ENCODE data around the gene SEPSECS. TPM values are rescaled to one million over a fixed set of nuclear protein-coding genes. Genes with fewer than 3 reads are reported as not detected.

Gene SEPSECS
- total RNA-seq, 1 experiment from 2014 or later = 3.1 TPM

DNA sequence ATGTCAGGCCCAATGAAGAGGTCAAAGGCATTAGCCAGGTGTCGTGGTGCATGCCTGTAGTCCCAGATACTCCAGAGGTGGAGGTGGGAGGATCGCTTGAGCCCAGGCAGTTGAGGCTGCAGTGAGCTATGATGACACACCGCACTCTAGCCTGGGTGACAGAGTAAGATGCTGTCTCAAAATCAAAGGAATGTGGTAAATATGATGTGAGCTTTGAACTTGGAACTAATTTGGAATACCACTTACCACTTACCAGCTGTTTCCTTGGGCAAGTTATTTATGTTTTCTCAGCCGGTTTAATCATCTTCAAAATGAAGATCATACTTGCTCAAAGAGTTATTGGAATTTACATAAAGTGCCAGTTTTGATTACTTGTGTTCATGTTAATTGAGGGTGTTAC, 23.8 kb upstream of the SEPSECS start:
- ChIA-PET POLR2A (ENCODE audit: unreplicated experiment) (no interaction called here), CTCF (no interaction called here)
- BruUV-seq (replicated peaks) = no TSS peak
- H3K4me3 ChIP-seq (ENCODE audit: low read length) = no peak overlapping the region
- H3K79me2 ChIP-seq (ENCODE audit: low read length) = no peaks in the 10 kb centered on the region
- H4K20me1 ChIP-seq (ENCODE audit: low read length) = no peaks in the 10 kb centered on the region
- no peak overlapping the region for H3K9ac ChIP-seq (ENCODE audit: low read length)
- TF ChIP-seq EZH2phosphoT487 (IDR thresholded peaks at IDR 0.05; ENCODE audit: borderline replicate concordance, low read length) (no peak), EZH2 (IDR thresholded peaks at IDR 0.05; ENCODE audit: low read length, unreplicated experiment) (no peak)
- TF ChIP-seq, protein P1, sequence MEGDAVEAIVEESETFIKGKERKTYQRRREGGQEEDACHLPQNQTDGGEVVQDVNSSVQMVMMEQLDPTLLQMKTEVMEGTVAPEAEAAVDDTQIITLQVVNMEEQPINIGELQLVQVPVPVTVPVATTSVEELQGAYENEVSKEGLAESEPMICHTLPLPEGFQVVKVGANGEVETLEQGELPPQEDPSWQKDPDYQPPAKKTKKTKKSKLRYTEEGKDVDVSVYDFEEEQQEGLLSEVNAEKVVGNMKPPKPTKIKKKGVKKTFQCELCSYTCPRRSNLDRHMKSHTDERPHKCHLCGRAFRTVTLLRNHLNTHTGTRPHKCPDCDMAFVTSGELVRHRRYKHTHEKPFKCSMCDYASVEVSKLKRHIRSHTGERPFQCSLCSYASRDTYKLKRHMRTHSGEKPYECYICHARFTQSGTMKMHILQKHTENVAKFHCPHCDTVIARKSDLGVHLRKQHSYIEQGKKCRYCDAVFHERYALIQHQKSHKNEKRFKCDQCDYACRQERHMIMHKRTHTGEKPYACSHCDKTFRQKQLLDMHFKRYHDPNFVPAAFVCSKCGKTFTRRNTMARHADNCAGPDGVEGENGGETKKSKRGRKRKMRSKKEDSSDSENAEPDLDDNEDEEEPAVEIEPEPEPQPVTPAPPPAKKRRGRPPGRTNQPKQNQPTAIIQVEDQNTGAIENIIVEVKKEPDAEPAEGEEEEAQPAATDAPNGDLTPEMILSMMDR (conservative IDR thresholded peaks at IDR 0.05; ENCODE audit: low read depth, low read length) = no peak
- DNase-seq (no peak), ATAC-seq (no peak)
- H3K9me3 ChIP-seq (ENCODE audit: low read length) = no peaks in the 10 kb centered on the region
- no peak overlapping the region for H2AFZ ChIP-seq (ENCODE audit: low read length)
- no peaks in the 10 kb centered on the region; the same call in 1 of the 2 replicates for H3K36me3 ChIP-seq (ENCODE audit: low read depth, low read length)
- H3K9me2 ChIP-seq (replicated peaks; ENCODE audit: low read length) = no peaks in the 10 kb centered on the region
- intact Hi-C loops (cut with micrococcal nuclease) = no loop called here
- no peak overlapping the region for H3K4me2 ChIP-seq (ENCODE audit: low read length)
- H3K4me1 ChIP-seq (ENCODE audit: insufficient read depth, low read length) = no peaks in the 10 kb centered on the region
- no peak overlapping the region for H3K27ac ChIP-seq (ENCODE audit: low read length)
- no peaks in the 10 kb centered on the region for H3F3A ChIP-seq (ENCODE audit: low read length, unreplicated experiment)
- H3K27me3 ChIP-seq (ENCODE audit: low read length) = no peaks in the 10 kb centered on the region

DNA sequence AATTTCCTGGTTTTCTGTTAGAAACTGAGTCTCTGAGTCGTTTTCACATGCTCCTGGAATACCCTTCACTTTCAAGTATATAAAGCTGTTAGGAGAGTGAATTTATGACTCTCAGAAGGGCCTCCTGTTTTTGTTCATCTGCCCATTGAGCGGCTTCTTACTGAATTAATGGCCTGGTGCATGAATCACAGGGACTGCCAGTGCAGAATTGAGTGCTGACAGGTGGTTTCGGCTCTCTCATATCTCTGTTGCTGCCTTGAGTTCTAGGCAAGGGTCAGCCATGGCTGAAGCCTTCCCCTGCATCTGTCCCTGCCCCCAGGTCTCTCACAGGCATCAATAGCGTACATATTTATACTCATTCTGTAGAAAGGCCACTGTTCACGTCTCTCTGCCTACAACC, 22.7 kb upstream of the SEPSECS start:
- TF ChIP-seq EZH2 (IDR thresholded peaks at IDR 0.05; ENCODE audit: low read length, unreplicated experiment) = no peak
- TF ChIP-seq EZH2phosphoT487 (IDR thresholded peaks at IDR 0.05; ENCODE audit: borderline replicate concordance, low read length) = no peak
- TF ChIP-seq, protein P1 (conservative IDR thresholded peaks at IDR 0.05; ENCODE audit: low read depth, low read length) = no peak
- Histone ChIP-seq H3F3A (ENCODE audit: low read length, unreplicated experiment) (no peaks in the 10 kb centered on the region), H3K9me2 (replicated peaks; ENCODE audit: low read length) (no peaks in the 10 kb centered on the region), H3K4me2 (ENCODE audit: low read length) (no peak overlapping the region), H3K79me2 (ENCODE audit: low read length) (no peaks in the 10 kb centered on the region), H4K20me1 (ENCODE audit: low read length) (no peaks in the 10 kb centered on the region), H3K9me3 (ENCODE audit: low read length) (no peaks in the 10 kb centered on the region), H3K27me3 (ENCODE audit: low read length) (no peaks in the 10 kb centered on the region), H3K27ac (ENCODE audit: low read length) (no peak overlapping the region), H2AFZ (ENCODE audit: low read length) (no peak overlapping the region), H3K4me1 (ENCODE audit: insufficient read depth, low read length) (no peaks in the 10 kb centered on the region), H3K4me3 (ENCODE audit: low read length) (no peak overlapping the region), H3K36me3 (ENCODE audit: low read depth, low read length) (no peaks in the 10 kb centered on the region; the same call in 1 of the 2 replicates), H3K9ac (ENCODE audit: low read length) (no peak overlapping the region)
- ChIA-PET POLR2A (ENCODE audit: unreplicated experiment) (no interaction called here), CTCF (no interaction called here)
- intact Hi-C loops (cut with micrococcal nuclease) = no loop called here
- ATAC-seq = no peak
- DNase-seq = no peak
- no TSS peak for BruUV-seq (replicated peaks)

DNA sequence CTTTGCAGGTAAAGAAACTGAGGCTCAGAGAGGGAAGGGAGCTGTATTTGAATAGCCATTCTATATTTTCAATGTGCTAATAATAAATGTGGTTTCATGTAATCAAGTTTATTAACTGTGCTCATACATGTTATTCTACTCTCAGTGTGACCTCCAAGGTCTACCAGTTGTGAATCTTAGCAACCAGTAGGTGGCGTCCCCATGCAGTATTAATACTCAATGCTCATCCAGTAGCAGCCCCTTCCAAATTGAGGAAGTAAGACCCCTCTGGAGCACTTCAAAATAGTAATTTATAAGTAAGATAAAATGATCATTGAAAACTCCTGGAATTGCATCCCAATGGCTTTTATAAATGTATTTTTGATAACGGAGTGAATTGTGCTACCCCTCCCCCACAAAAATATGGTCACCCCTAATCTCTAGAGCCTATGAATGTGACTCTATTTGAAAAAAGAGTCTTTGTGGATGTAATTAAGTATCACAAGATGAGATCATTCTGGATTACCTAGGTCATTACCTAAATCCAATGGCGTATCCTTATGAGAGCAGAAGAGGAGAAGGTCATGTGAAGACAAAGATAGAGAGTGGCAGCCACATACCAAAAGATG, 20.4 kb upstream of the SEPSECS start:
- Histone ChIP-seq H3K4me1 (ENCODE audit: insufficient read depth, low read length) (no peaks in the 10 kb centered on the region), H3K9me2 (replicated peaks; ENCODE audit: low read length) (no peaks in the 10 kb centered on the region), H3K4me2 (ENCODE audit: low read length) (no peak overlapping the region), H3K27ac (ENCODE audit: low read length) (no peak overlapping the region), H3K79me2 (ENCODE audit: low read length) (no peaks in the 10 kb centered on the region), H2AFZ (ENCODE audit: low read length) (no peak overlapping the region), H3K36me3 (ENCODE audit: low read depth, low read length) (no peaks in the 10 kb centered on the region; the same call in 1 of the 2 replicates), H4K20me1 (ENCODE audit: low read length) (no peaks in the 10 kb centered on the region), H3K27me3 (ENCODE audit: low read length) (no peaks in the 10 kb centered on the region), H3K9me3 (ENCODE audit: low read length) (no peaks in the 10 kb centered on the region), H3F3A (ENCODE audit: low read length, unreplicated experiment) (no peaks in the 10 kb centered on the region), H3K9ac (ENCODE audit: low read length) (no peak overlapping the region), H3K4me3 (ENCODE audit: low read length) (no peak overlapping the region)
- POLR2A ChIA-PET (ENCODE audit: unreplicated experiment) = no interaction called here
- BruUV-seq (replicated peaks) = no TSS peak
- ATAC-seq (0 out of 2 replicates have a peak, but pooled peaks have one; percentile 35), DNase-seq (peak; percentile 50)
- CTCF ChIA-PET = interaction anchor here (0.6 kb wide), 1 partner anchor 186 kb away, joined by 3 read pairs; no protein-coding TSS in a partner anchor
- TF ChIP-seq EZH2phosphoT487 (IDR thresholded peaks at IDR 0.05; ENCODE audit: borderline replicate concordance, low read length) (no peak), EZH2 (IDR thresholded peaks at IDR 0.05; ENCODE audit: low read length, unreplicated experiment) (no peak)
- TF ChIP-seq, protein P1 (conservative IDR thresholded peaks at IDR 0.05; ENCODE audit: low read depth, low read length) = peak; percentile 84
- intact Hi-C loops (cut with micrococcal nuclease) = loop anchor here (2.0 kb wide), 1 partner anchor 186 kb away; no protein-coding TSS in a partner anchor
